ENCODE measurements around the gene PRSS50.

The PRSS50 gene

DNA sequence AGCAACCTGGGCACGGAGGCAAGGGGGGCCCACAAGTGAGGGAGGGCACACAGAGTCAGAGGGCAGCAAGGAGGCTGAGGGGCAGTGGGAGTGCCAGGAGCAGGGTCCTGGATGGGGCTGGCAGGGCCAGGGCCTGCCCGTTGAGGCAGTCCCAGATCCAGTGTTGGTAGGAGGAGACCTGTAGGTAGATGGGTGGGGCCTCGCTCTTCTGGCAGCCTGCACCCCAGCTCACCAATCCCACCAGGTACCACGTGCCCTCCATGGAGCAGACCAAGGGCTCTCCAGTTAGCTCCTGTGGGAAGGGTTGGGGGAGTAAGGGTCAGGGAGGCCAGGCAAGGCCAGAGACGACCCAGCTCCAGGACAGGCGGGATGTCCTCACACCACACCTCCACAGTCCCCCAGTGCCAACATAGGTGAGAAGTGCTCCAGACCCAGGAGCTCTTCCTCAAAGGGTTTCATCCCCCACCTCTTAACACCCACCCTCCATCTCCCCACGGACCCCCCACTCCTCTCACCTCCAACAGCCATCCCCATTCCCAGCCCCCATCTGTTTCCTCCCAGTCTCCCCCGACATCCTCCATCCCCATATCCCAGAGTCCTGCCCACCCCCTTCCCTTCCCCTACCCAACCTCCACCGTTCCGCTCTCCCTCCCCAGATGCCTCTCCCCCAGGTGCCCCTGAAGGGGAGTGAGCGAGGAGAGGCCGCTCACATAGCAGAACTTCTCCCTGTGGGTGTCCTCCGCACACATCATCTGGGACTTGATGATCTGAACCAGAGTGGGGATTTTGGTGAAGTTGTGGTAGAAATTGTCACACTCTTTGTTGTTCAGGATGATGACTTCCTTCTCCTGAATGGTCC is 5.2 kb downstream of the PRSS50 start:
- no peaks in the 10 kb centered on the region for H3K9me3 ChIP-seq (ENCODE audit: insufficient read depth, low read length, severe bottlenecking)
- H3K27ac ChIP-seq (ENCODE audit: low read length) = no peak overlapping the region
- ATAC-seq (ENCODE audit: insufficient read depth, low read depth) = no peak
- no peak overlapping the region for H2AFZ ChIP-seq (ENCODE audit: low read depth, low read length)
- H3K36me3 ChIP-seq (ENCODE audit: insufficient read depth, low read length) = no peaks in the 10 kb centered on the region
- no peaks in the 10 kb centered on the region for H3K79me2 ChIP-seq (ENCODE audit: insufficient read depth, low read length)
- no peaks in the 10 kb centered on the region for H3K27me3 ChIP-seq (ENCODE audit: insufficient read depth, low read length, poor library complexity)
- H4K20me1 ChIP-seq (ENCODE audit: insufficient read depth, low read length) = no peaks in the 10 kb centered on the region
- H3K4me3 ChIP-seq (ENCODE audit: low read depth in 1 of 2, low read length in 2 of 2) = no peak overlapping the region
- H3K4me1 ChIP-seq (ENCODE audit: insufficient read depth, low read length) = no peaks in the 10 kb centered on the region
- no peak for DNase-seq
- no peak overlapping the region for H3K4me2 ChIP-seq (ENCODE audit: insufficient read depth, low read length)
- TF ChIP-seq EZH2 (IDR thresholded peaks at IDR 0.05; ENCODE audit: borderline replicate concordance, low read depth, low read length, severe bottlenecking) = no peak
- TF ChIP-seq, protein P1, sequence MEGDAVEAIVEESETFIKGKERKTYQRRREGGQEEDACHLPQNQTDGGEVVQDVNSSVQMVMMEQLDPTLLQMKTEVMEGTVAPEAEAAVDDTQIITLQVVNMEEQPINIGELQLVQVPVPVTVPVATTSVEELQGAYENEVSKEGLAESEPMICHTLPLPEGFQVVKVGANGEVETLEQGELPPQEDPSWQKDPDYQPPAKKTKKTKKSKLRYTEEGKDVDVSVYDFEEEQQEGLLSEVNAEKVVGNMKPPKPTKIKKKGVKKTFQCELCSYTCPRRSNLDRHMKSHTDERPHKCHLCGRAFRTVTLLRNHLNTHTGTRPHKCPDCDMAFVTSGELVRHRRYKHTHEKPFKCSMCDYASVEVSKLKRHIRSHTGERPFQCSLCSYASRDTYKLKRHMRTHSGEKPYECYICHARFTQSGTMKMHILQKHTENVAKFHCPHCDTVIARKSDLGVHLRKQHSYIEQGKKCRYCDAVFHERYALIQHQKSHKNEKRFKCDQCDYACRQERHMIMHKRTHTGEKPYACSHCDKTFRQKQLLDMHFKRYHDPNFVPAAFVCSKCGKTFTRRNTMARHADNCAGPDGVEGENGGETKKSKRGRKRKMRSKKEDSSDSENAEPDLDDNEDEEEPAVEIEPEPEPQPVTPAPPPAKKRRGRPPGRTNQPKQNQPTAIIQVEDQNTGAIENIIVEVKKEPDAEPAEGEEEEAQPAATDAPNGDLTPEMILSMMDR (IDR thresholded peaks at IDR 0.05; ENCODE audit: borderline replicate concordance, extremely low read depth, low read length, poor library complexity, severe bottlenecking) = no peak
- no peak overlapping the region for H3K9ac ChIP-seq (ENCODE audit: low read depth, low read length)

DNA sequence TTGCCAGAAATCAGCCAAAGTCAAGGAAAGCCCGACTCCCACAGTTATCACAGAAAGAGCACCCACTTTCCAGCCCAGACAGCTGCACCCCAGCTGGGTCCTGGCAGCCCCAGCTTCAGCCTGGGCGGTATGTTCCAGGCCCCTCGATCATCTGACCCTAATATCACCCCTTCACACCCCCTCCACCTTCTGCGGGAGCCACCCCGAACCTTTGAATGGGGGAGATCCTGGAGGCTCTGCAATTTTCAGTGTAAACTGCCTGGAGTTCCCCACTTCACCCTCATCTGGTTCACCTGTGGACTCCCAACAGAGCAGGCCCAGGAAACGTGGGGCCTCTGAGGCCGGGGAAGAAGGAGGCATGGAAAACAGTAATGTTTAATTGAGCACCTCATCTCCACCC is 5.9 kb downstream of the PRSS50 start:
- no peak overlapping the region for H3K9ac ChIP-seq (ENCODE audit: low read depth, low read length)
- H3K36me3 ChIP-seq (ENCODE audit: insufficient read depth, low read length) = no peaks in the 10 kb centered on the region
- no peak for TF ChIP-seq EZH2 (IDR thresholded peaks at IDR 0.05; ENCODE audit: borderline replicate concordance, low read depth, low read length, severe bottlenecking)
- TF ChIP-seq, protein P1 (IDR thresholded peaks at IDR 0.05; ENCODE audit: borderline replicate concordance, extremely low read depth, low read length, poor library complexity, severe bottlenecking) = no peak
- H2AFZ ChIP-seq (ENCODE audit: low read depth, low read length) = no peak overlapping the region
- ATAC-seq (ENCODE audit: insufficient read depth, low read depth) (no peak), DNase-seq (no peak)
- H3K4me1 ChIP-seq (ENCODE audit: insufficient read depth, low read length) = no peaks in the 10 kb centered on the region
- no peaks in the 10 kb centered on the region for H3K79me2 ChIP-seq (ENCODE audit: insufficient read depth, low read length)
- no peaks in the 10 kb centered on the region for H3K27me3 ChIP-seq (ENCODE audit: insufficient read depth, low read length, poor library complexity)
- H3K9me3 ChIP-seq (ENCODE audit: insufficient read depth, low read length, severe bottlenecking) = no peaks in the 10 kb centered on the region
- H3K4me3 ChIP-seq (ENCODE audit: low read depth in 1 of 2, low read length in 2 of 2) = no peak overlapping the region
- H3K4me2 ChIP-seq (ENCODE audit: insufficient read depth, low read length) = no peak overlapping the region
- no peak overlapping the region for H3K27ac ChIP-seq (ENCODE audit: low read length)
- H4K20me1 ChIP-seq (ENCODE audit: insufficient read depth, low read length) = no peaks in the 10 kb centered on the region

DNA sequence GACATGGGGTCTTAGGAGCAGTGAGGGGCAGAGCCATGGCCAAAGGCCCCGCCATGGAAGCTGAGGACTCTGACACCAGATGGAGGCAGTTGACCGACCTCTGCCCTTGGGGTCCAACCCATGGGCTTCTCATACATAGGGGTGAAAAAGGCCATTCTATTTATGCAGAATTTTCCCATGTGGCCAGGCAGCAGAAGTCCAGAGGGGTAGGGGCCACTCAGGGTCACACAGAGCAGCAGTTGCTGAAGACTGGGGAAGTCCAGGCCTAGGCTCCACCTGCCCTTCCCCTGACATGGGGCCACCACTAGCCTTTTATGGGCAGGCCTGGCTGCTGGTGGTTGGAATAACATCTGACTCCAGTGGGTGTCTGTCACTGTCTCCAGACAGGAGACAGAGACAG is 6.4 kb downstream of the PRSS50 start:
- Histone ChIP-seq H3K27ac (ENCODE audit: low read length) (no peak overlapping the region), H3K9me3 (ENCODE audit: insufficient read depth, low read length, severe bottlenecking) (no peaks in the 10 kb centered on the region), H3K4me2 (ENCODE audit: insufficient read depth, low read length) (no peak overlapping the region), H3K36me3 (ENCODE audit: insufficient read depth, low read length) (no peaks in the 10 kb centered on the region), H3K79me2 (ENCODE audit: insufficient read depth, low read length) (no peaks in the 10 kb centered on the region), H4K20me1 (ENCODE audit: insufficient read depth, low read length) (no peaks in the 10 kb centered on the region), H3K4me3 (ENCODE audit: low read depth in 1 of 2, low read length in 2 of 2) (no peak overlapping the region), H3K4me1 (ENCODE audit: insufficient read depth, low read length) (no peaks in the 10 kb centered on the region), H3K27me3 (ENCODE audit: insufficient read depth, low read length, poor library complexity) (no peaks in the 10 kb centered on the region), H3K9ac (ENCODE audit: low read depth, low read length) (no peak overlapping the region), H2AFZ (ENCODE audit: low read depth, low read length) (no peak overlapping the region)
- TF ChIP-seq, protein P1 (IDR thresholded peaks at IDR 0.05; ENCODE audit: borderline replicate concordance, extremely low read depth, low read length, poor library complexity, severe bottlenecking) = no peak
- no peak for TF ChIP-seq EZH2 (IDR thresholded peaks at IDR 0.05; ENCODE audit: borderline replicate concordance, low read depth, low read length, severe bottlenecking)
- DNase-seq (no peak), ATAC-seq (ENCODE audit: insufficient read depth, low read depth) (no peak)
